ENCODE results near the gene GPC3.
"Not testable (repeated sequence)": the region's sequence is repeated elsewhere in the genome, so short reads cannot be mapped to it uniquely, and the experiment has no call there.

Gene GPC3

GRCh38 chrX:133638285-133638684 is 347.1 kb downstream of the GPC3 start:
- DNase-seq: no peak

GRCh38 chrX:133637765-133638164 is 347.6 kb downstream of the GPC3 start:
- no peak for DNase-seq

DNA sequence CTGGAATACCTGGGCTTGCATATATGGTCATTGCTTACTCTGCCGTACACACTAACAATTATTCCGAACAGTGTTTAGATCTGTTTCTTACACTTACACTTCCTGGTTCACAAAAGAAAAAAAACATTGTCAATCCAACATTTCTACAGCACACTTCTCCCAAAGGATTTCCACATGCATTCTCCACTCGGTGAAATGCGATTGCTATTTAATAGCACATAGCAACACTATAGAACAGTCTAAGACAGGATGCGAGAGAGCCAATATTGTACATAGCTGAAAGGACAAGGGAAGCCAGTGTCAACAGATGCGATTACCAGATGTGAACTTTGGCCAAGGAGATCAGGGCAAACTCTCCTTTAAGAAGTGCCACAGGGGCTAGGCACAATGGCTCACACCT is 349.4 kb downstream of the GPC3 start:
- no peak for DNase-seq

DNA sequence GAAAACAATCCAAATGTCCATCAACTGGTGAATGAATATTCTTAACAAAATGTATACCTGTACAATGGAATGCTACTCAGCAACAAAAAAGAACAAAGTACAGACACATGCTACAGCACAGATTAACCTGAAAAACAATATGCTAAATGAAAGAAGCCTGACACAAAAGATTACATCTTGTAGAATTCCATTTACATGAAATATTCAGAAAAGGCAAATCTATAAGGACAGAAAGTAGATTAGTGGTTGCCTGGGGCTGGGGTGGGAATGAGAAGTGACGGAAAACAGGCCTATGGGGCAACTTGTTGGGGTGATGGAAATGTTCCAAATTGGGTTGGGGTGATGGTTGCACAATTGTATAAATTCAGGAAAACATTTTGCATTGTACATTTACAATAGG is 351.0 kb downstream of the GPC3 start:
- DNase-seq: no peak

DNA sequence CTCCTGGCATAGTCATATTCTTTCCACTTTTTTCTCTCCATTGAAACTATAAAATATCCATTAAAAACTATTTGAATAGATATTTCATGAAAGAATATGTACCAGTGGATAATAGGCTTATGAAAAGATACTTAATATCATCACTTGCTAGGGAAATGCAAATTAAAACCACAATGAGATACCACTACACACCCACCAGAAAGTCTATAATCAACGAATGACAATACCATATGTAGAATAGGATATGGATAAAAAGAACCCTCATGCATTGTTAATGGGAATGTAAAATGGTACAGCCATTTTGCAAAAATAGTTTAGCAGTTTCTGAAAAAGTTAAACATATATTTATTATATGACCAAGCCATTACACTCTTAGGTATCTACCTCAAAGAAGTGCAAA is 351.4 kb downstream of the GPC3 start:
- DNase-seq: no peak

GRCh38 chrX:133633162-133633561 is 352.2 kb downstream of the GPC3 start:
- DNase-seq: no peak

DNA sequence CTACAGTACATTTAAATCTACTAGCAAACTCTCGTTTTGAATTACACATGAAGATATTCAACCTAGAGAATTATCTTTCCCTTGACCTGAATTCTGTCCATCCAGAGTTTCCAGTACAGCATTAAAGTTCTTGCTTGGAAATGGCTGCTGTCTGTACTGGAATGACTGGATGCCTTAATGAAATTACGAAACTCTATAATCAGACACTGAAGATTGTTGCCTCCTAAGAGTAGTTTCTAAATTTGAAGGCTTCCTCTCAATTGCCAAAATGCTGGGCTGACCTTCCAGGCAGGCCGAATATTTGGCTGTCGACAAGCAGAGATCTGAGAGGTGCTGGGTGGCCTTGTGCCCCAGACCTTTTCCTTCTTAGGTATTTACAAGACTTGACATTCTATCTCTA is 355.0 kb downstream of the GPC3 start:
- DNase-seq: no peak

DNA sequence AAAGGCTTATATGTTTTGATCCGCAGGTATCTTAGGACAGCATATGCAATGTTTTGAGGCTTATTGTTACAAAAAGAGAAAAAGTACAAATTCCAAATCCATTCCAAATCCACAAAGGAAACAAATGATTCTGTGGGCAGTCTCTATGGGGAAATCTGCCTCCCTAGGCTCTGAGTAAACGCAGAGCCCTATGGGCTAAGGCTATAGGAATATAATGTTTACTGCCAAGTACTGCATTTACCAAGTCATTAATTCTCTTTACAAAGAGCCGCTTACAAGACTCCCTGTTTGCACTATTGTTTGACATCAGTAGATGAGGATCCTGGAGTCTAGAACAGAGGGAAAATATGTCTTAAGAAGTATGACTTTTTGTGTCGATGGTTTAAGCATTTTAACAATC is 357.7 kb downstream of the GPC3 start:
- DNase-seq: no peak

DNA sequence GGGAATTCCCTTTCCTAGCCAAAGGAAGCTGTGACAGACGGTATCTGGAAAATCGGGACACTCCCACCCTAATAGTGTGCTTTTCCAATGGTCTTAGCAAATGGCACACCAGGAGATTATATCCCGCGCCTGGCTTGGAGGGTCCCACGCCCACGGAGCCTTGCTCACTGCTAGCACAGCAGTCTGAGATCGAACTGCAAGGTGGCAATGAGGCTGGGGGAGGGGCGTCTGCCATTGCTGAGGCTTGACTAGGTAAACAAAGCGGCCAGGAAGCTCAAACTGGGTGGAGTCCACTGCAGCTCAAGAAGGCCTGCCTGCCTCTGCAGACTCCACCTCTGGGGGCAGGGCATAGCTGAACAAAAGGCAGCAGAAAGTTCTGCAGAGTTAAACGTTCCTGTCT is 364.0 kb downstream of the GPC3 start:
- DNase-seq: not testable (repeated sequence)

DNA sequence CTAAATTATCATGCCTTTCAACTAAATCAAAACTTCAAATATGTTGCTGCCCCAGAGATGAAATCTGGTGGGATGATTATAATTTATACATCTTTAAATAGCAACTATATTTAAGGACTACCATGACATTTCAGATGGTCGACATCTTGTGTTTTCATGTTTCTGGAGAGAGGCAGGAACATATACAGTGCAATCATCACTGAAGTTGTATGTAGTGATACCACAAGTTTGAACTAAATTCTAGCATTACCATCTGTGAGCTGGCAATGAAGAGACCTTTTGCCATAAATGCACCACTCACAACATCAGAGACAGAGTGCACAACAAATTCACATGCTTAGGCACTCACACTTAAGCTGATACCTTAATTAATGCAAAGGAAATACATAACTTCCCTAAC is 373.7 kb downstream of the GPC3 start:
- no peak for DNase-seq

DNA sequence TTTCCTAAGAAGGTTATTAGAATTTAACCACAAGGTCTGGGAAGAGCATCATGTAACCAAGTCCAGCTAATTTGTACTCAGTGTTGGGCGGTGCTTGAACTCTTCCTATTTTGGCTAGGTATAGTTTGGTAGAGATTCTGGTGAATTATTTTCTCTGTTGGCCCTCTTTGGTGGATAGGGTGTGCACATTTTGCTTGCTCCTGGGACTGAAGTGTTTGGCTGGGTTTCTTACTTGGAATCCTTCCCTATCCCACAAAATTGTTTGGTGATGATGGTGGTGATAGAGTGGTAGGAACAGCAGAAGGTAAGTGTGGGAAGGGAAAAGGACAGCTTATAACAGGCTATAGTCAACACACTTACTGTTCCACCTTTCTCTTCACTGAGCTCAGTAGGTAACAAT is 375.3 kb downstream of the GPC3 start:
- no peak for DNase-seq

GRCh38 chrX:133609166-133609565 is 376.2 kb downstream of the GPC3 start:
- no peak for DNase-seq

- DNase-seq: no peak
These were observed 377.0 kb downstream of the GPC3 start for GRCh38 chrX:133608406-133608805.

- DNase-seq: no peak
These were observed 377.7 kb downstream of the GPC3 start for GRCh38 chrX:133607419-133608348.

DNA sequence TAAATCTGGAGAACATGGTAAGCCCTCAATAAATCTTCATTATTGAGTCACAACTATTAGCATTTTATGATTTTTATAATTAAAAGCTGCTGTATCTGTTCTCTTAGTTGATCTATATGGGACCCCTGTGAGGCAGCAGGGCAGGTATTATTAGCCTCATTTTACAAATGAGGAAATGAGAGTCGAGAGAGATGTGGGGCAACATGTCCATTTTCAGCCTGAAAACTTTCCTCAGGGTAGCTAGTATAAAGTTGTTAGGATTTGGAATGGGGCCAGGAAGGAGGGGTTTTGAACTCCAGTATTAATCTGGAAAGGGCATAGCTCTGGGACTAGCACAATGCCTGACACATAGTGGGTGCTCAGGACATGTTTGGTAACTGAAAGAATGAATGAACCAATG is 378.4 kb downstream of the GPC3 start:
- no peak for DNase-seq

- DNase-seq: no peak
These were observed 380.6 kb downstream of the GPC3 start for GRCh38 chrX:133604801-133605200.

GRCh38 chrX:133602881-133603280 is 382.5 kb downstream of the GPC3 start:
- no peak for DNase-seq

GRCh38 chrX:133601116-133601515 is 384.3 kb downstream of the GPC3 start:
- no peak for DNase-seq

- no peak for DNase-seq
These were observed 384.9 kb downstream of the GPC3 start for GRCh38 chrX:133600536-133600935.

DNA sequence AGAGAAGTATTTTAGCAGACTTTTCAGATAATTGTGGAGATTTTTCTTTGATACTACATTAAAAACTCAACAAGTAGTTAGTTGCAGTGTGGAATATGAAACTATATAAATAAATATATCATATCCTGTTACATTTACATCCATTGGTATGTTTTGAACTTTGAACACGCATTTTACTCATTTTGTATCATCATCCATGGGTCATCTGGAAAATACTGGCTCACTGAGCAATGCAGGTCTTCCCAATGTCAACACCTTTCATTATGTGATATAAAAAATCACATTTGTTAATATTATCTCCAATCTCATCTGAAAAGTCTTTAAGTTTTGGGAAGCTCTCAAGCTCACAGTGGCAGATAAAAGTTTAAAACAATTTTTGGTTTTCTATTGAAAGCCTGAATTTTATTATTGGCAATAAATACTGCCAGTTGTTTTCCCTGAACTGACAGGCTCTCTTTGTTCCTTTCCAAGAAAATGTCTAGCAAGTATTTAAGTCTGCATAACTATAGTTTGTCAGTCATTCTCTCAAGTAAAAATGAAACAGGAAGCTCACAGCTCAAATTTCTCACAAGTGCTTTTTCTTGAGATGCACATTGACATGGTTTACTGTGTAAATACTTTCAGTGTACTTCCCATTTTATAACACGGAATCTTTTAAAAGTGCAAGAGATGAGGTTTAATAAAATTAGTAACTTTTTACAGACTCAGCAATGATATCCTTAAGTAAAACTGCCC is 386.6 kb downstream of the GPC3 start:
- no peak for DNase-seq

- no peak for DNase-seq
These were observed 391.2 kb downstream of the GPC3 start for GRCh38 chrX:133594156-133594555.

- no peak for DNase-seq
These were observed 391.9 kb downstream of the GPC3 start for GRCh38 chrX:133593531-133593930.

GRCh38 chrX:133590703-133591505 is 394.5 kb downstream of the GPC3 start:
- no peak for DNase-seq
